Measurements from ENCODE around the gene EPHB3.
"Not testable (repeated sequence)": the region's sequence is repeated elsewhere in the genome, so short reads cannot be mapped to it uniquely, and the experiment has no call there.

Gene EPHB3

GRCh38 chr3:184610245-184610871 lies 48.8 kb downstream of the EPHB3 start:
- no peak for TF ChIP-seq CTCF (IDR thresholded peaks at IDR 0.05; ENCODE audit: borderline replicate concordance, insufficient read depth, low read depth, low read length)
- H3K4me3 ChIP-seq (ENCODE audit: low read depth, low read length) = no peak overlapping the region

DNA sequence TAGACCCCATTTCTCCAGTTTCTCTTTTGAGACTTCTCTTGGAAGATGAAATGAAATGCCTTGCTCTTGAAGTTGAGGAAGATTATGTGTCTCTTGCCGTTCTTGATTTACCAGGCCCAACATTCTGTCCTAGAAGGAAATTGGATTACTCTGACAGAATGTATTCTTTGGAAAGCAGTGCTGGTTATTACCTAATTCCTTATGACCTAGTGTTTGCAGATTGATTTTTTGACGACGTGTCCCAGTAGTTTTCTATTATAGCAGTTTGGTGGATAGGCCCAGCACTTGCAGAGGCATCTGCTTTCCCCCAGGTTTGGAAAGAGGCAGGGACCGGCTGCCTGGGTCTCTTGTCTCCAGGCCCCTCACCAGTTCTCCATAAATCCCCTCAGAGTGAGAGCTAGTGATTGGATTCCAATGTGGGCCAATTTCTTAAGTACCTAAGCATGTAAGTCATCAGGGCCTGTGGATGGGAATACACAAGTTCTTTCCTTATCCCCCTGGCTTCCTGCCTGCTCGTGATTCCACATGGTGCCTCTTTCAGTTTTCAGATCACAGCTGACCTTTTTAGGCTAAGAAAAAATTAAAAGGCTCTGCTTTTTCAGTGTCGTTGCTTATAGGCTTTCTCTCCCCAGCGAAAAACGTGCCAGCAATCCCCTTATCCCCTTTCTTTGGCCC lies 50.2 kb downstream of the EPHB3 start:
- H3K4me3 ChIP-seq (ENCODE audit: low read depth, low read length) = no peak overlapping the region
- TF ChIP-seq CTCF (IDR thresholded peaks at IDR 0.05; ENCODE audit: borderline replicate concordance, insufficient read depth, low read depth, low read length) = no peak

GRCh38 chr3:184615396-184615795 lies 53.8 kb downstream of the EPHB3 start:
- no peak for TF ChIP-seq CTCF (IDR thresholded peaks at IDR 0.05; ENCODE audit: borderline replicate concordance, insufficient read depth, low read depth, low read length)
- H3K4me3 ChIP-seq (ENCODE audit: low read depth, low read length) = no peak overlapping the region

GRCh38 chr3:184616436-184616835 lies 54.9 kb downstream of the EPHB3 start:
- H3K4me3 ChIP-seq (ENCODE audit: low read depth, low read length) = no peak overlapping the region
- no peak for TF ChIP-seq CTCF (IDR thresholded peaks at IDR 0.05; ENCODE audit: borderline replicate concordance, insufficient read depth, low read depth, low read length)

GRCh38 chr3:184617306-184617705 lies 55.7 kb downstream of the EPHB3 start:
- not testable (repeated sequence) for H3K4me3 ChIP-seq (ENCODE audit: low read depth, low read length)

DNA sequence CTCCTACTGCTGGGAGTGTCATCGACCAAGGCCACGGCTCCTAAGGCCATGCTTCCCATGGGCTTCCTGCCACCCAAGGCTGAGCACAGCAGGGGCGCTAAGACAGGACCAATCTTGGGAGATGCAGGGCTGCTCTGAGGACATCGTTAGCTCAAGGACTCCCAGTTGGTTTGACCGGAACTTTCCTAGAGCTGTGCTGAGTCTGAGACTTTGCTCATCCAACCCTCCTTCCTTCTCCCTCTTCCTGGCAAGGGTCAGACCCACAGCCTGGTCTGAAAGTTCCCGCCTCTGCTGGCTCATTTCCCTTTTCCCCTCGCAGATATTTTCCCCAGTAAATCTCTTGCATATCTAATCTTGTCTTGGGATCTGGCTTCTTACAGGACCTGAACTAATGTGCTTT lies 57.2 kb downstream of the EPHB3 start:
- no peak overlapping the region for H3K4me3 ChIP-seq (ENCODE audit: low read depth, low read length)

GRCh38 chr3:184619369-184619768 lies 57.8 kb downstream of the EPHB3 start:
- no peak overlapping the region for H3K4me3 ChIP-seq (ENCODE audit: low read depth, low read length)
- TF ChIP-seq CTCF (IDR thresholded peaks at IDR 0.05; ENCODE audit: borderline replicate concordance, insufficient read depth, low read depth, low read length) = no peak

More for the DNA sequence above, 57.2 kb downstream of the EPHB3 start:
- no peak for TF ChIP-seq CTCF (IDR thresholded peaks at IDR 0.05; ENCODE audit: borderline replicate concordance, insufficient read depth, low read depth, low read length)
